IPS-20b (cell line): ENCODE measurements around the gene PROK2.

Source experiments
- H3K27ac ChIP-seq: one replicate; pipeline ENCODE4 v1.5.1; 2013; ENCODE audit warnings: low read length
- H3K27me3 ChIP-seq: 2 replicates; pipeline ENCODE4 v1.6.1; 2013; ENCODE audit warnings: mild to moderate bottlenecking, low read length, inconsistent platforms; ENCODE audit not compliant: insufficient read depth
- H3K36me3 ChIP-seq: 2 replicates; pipeline ENCODE4 v1.6.1; 2013; ENCODE audit warnings: low read depth, mild to moderate bottlenecking, inconsistent platforms, low read length, moderate library complexity; ENCODE audit not compliant: insufficient read depth
- H3K4me1 ChIP-seq: 2 replicates; pipeline ENCODE4 v1.6.1; 2013; ENCODE audit warnings: mild to moderate bottlenecking, control low read depth, inconsistent platforms, low read length, moderate library complexity; ENCODE audit not compliant: insufficient read depth
- H3K4me3 ChIP-seq: 2 replicates; pipeline ENCODE4 v1.5.1; 2013; ENCODE audit warnings: mild to moderate bottlenecking, low read length, inconsistent platforms
- H3K9ac ChIP-seq: 2 replicates; pipeline ENCODE4 v1.6.1; 2013; ENCODE audit warnings: low read depth, mild to moderate bottlenecking, inconsistent platforms, low read length, moderate library complexity
- H3K9me3 ChIP-seq: 2 replicates; pipeline ENCODE4 v1.6.1; 2013; ENCODE audit warnings: mild to moderate bottlenecking, low read depth, low read length, inconsistent platforms; ENCODE audit not compliant: insufficient read depth

Gene PROK2

DNA sequence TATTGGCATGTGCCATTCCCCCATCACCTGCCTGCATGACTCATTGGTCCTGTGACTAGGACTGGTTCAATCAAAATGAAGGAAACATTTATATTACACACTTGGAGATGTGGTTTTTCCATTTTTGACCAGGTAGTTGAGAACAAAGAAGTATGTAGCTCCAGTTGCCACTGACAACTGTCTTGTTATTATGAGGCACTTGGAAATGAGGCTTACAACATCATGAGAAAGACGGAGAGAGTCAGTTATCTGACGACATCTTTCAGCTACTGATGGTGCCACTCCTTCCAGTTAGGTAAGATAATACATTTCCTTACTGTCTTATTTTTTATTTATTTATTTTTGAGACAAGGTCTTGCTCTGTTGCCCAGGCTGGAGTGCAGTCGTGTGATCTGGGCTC, 21.8 kb upstream of the PROK2 start:
- H3K9me3 ChIP-seq, result no peaks in the 10 kb centered on the region
- H3K4me1 ChIP-seq, result peaks cover 9% of the 10 kb centered on the region
- no peaks in the 10 kb centered on the region for H3K27me3 ChIP-seq
- no peaks in the 10 kb centered on the region for H3K36me3 ChIP-seq
- no peak overlapping the region for H3K27ac ChIP-seq
- H3K4me3 ChIP-seq, result no peak overlapping the region
- H3K9ac ChIP-seq, result no peak overlapping the region

DNA sequence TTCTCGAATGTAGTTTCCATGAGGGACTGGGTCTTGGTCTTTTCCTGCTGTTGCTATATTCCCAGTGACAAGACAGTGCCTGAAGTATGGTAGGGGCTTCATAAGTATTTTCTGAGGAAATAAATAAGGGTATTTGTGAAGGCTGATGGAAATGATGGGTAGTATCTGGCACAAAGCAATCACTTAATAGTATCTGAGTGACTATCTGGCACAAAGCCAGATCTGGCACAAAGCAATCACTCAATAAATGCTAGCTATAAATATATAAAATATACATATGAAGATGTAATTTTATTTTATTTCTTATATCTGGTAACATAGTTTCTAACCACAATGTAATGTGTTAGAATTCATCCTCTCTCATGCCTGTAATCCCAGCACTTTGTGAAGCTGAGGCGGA, 20.7 kb upstream of the PROK2 start:
- Histone ChIP-seq H3K27ac (no peak overlapping the region), H3K27me3 (no peaks in the 10 kb centered on the region), H3K36me3 (no peaks in the 10 kb centered on the region), H3K9me3 (no peaks in the 10 kb centered on the region), H3K9ac (no peak overlapping the region), H3K4me1 (peaks cover 9% of the 10 kb centered on the region), H3K4me3 (no peak overlapping the region)

DNA sequence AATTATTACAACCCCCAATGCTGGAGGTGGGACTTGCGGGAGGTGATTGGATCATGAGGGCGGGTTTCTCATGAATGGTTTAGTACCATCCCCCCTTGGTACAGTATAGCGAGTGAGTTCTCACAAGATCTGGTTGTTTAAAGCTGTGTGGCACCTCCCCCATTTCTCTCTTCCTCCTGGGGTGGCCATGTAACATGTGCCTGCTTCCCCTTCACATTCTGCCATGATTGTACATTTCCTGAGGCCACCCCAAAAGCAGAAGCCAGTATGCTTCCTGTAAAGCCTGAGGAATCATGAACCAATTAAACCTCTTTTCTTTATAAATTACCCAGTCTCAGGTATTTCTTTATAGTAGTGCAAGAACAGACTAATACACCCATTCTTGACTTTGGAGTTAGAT, 20.3 kb upstream of the PROK2 start:
- Histone ChIP-seq H3K9ac (no peak overlapping the region), H3K36me3 (no peaks in the 10 kb centered on the region), H3K27me3 (no peaks in the 10 kb centered on the region), H3K9me3 (no peaks in the 10 kb centered on the region), H3K4me3 (no peak overlapping the region), H3K4me1 (peaks cover 11% of the 10 kb centered on the region), H3K27ac (no peak overlapping the region)

DNA sequence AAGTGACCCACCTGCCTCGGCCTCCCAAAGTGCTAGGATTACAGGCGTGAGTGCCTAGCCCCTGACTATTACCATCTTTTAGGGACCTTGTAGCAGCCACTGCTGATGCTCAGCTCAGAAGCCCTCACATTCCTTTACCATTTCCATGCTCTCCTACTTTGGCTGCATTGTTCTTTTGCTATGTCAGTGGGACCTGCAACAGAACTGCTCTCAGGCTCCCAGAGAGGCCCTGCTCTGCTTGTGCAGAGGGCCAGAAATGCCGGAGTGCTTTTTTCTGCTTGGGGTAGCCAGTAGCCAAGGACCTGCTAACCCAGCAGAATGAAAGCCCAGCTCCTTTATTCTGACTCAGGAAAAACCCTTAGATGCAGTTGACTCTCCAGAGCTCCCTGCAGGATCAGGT, 18.3 kb upstream of the PROK2 start:
- Histone ChIP-seq H3K27me3 (no peaks in the 10 kb centered on the region), H3K27ac (no peak overlapping the region), H3K9ac (no peak overlapping the region), H3K36me3 (no peaks in the 10 kb centered on the region), H3K4me3 (no peak overlapping the region), H3K9me3 (no peaks in the 10 kb centered on the region), H3K4me1 (peaks cover 18% of the 10 kb centered on the region)

DNA sequence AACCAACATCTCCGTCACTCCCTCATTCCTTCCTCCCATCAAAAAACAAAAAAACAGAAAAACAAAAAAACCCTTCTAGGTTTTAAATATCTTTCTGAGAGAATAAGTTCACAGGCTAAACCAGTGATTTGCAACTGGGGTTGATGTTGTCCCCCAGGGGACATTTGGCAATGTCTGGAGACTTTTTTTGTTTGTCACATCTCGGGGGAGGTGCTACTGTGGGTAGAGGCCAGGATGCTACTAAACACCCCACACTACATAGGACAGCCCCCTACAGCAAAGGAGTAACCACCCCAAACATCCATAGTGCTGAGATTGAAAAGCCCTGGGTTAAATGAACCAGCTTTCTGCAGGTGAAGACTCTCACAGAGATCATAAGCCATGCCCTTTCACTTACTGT, 17.0 kb upstream of the PROK2 start:
- Histone ChIP-seq H3K9me3 (no peaks in the 10 kb centered on the region), H3K4me3 (no peak overlapping the region), H3K9ac (no peak overlapping the region), H3K27me3 (no peaks in the 10 kb centered on the region), H3K36me3 (no peaks in the 10 kb centered on the region), H3K4me1 (peaks cover 18% of the 10 kb centered on the region), H3K27ac (no peak overlapping the region)

DNA sequence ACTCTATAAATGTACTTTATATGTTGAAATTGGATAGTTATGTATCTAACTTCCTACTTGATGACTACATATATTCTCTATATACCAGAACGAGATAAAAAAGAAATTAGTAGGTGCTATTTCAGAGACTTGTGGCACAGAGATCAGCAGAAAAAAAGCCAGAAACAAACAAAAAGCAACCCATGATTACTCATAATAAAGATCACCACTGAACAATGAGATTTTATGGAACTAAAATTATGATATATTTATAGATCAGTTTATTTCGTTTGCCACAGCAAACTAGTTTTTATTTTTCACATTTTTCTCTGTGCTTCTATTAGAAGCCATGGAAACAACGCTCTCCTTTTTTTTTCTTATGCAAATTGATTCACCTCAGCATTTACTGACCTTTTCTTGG, 15.1 kb upstream of the PROK2 start:
- H3K9ac ChIP-seq, result no peak overlapping the region
- H3K27ac ChIP-seq, result no peak overlapping the region
- H3K27me3 ChIP-seq, result no peaks in the 10 kb centered on the region
- H3K4me1 ChIP-seq, result peaks cover 18% of the 10 kb centered on the region
- no peak overlapping the region for H3K4me3 ChIP-seq
- H3K36me3 ChIP-seq, result no peaks in the 10 kb centered on the region
- no peaks in the 10 kb centered on the region for H3K9me3 ChIP-seq

DNA sequence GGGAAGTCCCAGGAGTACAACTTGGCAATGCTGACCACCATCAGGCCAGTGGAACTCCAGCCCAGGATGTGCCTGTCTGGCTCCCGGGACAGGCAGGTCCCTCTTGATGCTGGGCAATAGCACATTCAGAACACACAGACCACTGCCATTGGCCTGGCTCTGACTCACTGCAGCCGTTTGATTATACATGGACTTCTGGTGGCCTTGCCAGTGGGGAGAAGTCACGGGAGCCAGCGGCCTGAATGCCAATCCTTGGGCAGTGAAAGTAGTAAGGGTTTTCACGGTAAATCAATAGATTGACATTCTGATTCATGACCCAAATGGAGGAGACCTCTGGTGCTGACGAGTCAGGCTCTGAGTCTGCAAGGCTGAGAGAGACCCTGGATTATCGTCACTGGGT, 12.5 kb upstream of the PROK2 start:
- Histone ChIP-seq H3K4me3 (no peak overlapping the region), H3K9me3 (no peaks in the 10 kb centered on the region), H3K9ac (no peak overlapping the region), H3K27ac (no peak overlapping the region), H3K27me3 (no peaks in the 10 kb centered on the region), H3K36me3 (no peaks in the 10 kb centered on the region), H3K4me1 (peaks cover 13% of the 10 kb centered on the region; the same call in 1 of the 2 replicates)

DNA sequence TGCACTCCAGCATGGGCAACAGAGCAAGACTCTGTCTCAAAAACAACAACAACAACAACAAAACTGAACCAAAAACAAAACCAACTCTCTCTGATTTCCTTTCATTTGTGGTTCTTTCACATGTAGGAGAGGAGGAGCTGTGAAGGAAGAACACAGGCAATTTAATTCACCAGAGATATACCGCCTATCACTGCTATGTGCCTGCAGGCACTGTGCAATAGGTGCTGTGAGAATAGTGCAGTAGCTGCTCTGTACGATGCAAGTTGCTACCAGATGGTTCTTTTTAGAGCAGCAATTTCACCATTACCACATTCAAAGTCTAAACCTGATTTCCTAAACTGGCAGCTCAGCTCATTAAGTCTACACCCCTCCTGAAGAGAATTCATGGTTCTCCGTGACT, 11.3 kb upstream of the PROK2 start:
- Histone ChIP-seq H3K27ac (no peak overlapping the region), H3K36me3 (no peaks in the 10 kb centered on the region), H3K9ac (no peak overlapping the region), H3K4me1 (peaks cover 9% of the 10 kb centered on the region; the same call in 1 of the 2 replicates), H3K27me3 (no peaks in the 10 kb centered on the region), H3K4me3 (no peak overlapping the region), H3K9me3 (no peaks in the 10 kb centered on the region)

DNA sequence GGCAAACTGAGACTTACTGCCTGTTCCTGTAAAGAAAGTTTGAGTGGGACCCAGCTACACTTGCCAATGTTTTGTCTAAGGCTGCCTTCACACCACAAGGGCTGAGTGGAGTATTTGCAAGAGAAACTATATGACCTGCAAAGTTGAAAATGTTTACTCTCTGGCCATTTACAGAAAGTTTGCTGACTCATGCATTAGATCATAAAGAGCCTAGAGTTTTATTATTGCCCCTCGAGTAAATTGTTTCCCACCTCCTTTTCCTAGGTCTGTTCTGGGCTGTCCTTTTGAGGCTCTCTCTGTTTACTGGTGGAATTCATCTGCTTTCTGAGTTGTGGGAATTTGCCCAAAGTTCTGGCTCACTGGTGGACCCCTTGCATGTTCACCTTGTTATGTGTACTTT, 6.7 kb upstream of the PROK2 start:
- Histone ChIP-seq H3K27me3 (peaks cover 18% of the 10 kb centered on the region), H3K4me3 (no peak overlapping the region), H3K9ac (no peak overlapping the region), H3K4me1 (peaks cover 1% of the 10 kb centered on the region; the same call in 1 of the 2 replicates), H3K9me3 (no peaks in the 10 kb centered on the region), H3K36me3 (no peaks in the 10 kb centered on the region), H3K27ac (no peak overlapping the region)

DNA sequence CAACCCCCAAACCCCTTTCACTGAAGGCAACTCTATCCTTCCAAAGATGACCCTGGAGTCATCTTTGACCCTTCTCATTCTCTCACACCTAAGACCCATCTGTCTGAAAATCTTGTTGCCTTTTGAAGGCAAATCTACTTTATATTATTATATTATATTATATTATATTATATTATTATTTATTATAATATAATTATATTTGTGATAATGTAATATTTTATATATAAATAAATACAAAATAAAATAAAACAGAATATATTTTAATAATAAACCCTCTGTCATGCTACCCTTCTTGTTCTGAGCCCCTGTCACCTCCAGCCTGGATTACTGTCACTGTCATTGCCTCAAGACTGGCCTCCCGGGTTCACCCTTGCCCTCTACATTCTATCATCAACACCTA, 5.0 kb upstream of the PROK2 start:
- H3K27me3 ChIP-seq, result peaks cover 35% of the 10 kb centered on the region
- H3K36me3 ChIP-seq, result no peaks in the 10 kb centered on the region
- H3K4me3 ChIP-seq, result no peak overlapping the region
- no peak overlapping the region for H3K27ac ChIP-seq
- H3K9ac ChIP-seq, result no peak overlapping the region
- no peaks in the 10 kb centered on the region for H3K9me3 ChIP-seq
- peaks cover 13% of the 10 kb centered on the region; the same call in 1 of the 2 replicates for H3K4me1 ChIP-seq

DNA sequence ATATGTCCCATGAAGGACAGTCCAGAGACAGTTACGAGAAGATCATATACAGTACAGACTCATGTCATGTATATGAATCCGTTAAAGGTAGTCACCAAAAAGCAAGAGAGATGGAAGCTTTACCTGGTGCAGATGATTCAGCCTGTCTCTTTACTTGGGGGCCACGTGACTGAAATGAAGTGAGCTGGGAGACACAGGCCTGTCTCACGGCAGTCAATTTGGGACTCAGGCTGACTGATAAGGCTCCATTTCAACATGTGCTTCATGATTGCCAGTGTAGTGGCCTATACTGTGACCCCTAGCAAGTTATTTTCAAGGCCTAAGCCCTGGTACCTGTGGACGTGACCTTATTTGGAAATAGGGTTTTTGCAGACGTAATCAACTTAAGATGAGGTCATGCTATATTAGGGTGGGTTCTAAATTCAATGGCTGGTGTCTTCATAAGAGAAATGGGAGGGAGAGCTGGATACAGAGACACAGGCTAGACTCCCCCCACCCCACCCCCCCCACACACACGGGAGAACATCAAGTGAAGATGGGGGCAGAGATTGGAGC, 3.0 kb upstream of the PROK2 start:
- peaks cover 29% of the 10 kb centered on the region; the same call in 1 of the 2 replicates for H3K4me1 ChIP-seq
- no peaks in the 10 kb centered on the region for H3K9me3 ChIP-seq
- H3K27ac ChIP-seq, result no peak overlapping the region
- H3K4me3 ChIP-seq, result no peak overlapping the region
- no peaks in the 10 kb centered on the region for H3K36me3 ChIP-seq
- H3K9ac ChIP-seq, result 0 out of 2 replicates have a peak overlapping the region, but pooled peaks have one; percentile 4
- peaks cover 55% of the 10 kb centered on the region for H3K27me3 ChIP-seq

DNA sequence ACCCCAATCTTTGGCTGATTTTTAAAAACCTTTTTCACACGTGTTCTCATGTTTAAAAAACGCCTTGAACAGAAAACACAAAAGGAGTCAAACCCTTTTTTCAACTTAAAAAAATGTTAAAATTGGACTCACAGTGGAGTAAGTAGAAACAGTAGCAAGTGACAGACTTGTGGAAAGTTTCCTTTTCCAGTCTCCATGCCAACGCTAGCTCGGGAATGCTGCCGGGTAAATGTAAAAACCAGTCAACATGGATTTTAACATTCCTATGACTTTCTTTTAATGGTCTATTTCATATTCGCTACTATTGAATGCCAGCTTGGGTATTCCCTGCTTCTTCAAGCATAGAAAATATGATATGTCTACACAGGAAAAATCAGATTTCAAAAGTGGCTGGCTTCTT, 1.6 kb upstream of the PROK2 start:
- Histone ChIP-seq H3K9me3 (no peaks in the 10 kb centered on the region), H3K36me3 (no peaks in the 10 kb centered on the region), H3K27ac (no peak overlapping the region), H3K4me1 (peaks cover 31% of the 10 kb centered on the region; the same call in 1 of the 2 replicates), H3K4me3 (no peak overlapping the region; the same call in 1 of the 2 replicates), H3K9ac (no peak overlapping the region), H3K27me3 (peaks cover 69% of the 10 kb centered on the region)
